Right atrium auricular region (tissue), 2 donors: ENCODE data around the gene GRPEL2. TPM values are rescaled to one million over a fixed set of nuclear protein-coding genes. Genes with fewer than 3 reads are reported as not detected.
A peak's percentile ranks its signal among the peaks of the same experiment; 100 is the strongest.

Source experiments
- DNase-seq: peaks from one replicate; pipeline ENCODE4 v3.0.0-alpha.2; 2019; ENCODE audit warnings: low spot score
- H3K27ac ChIP-seq, 2 donors: fragments of 200-600 bp; sonication (generic); 1 replicate in 1 of 2; 2 replicates in 1 of 2; pipeline ENCODE4 v1.5.1; 2016 to 2019
- H3K27me3 ChIP-seq, 2 donors: fragments of 200-600 bp; sonication (generic); one replicate each; pipeline versions ENCODE4 v1.5.1 to v1.6.0; 2017 to 2019
- H3K36me3 ChIP-seq: fragments of 200-600 bp; sonication (generic); one replicate; pipeline ENCODE4 v1.5.1; 2016
- H3K4me1 ChIP-seq, 2 donors: fragments of 200-600 bp; sonication (generic); one replicate each; pipeline versions ENCODE4 v1.5.1 to v1.6.0; 2017 to 2019
- H3K4me3 ChIP-seq, 2 donors: fragments of 200-600 bp; sonication (generic); 1 replicate in 1 of 2; 2 replicates in 1 of 2; pipeline ENCODE4 v1.5.1; 2017 to 2019; ENCODE audit warnings: mild to moderate bottlenecking in 1 of 2, moderate library complexity in 1 of 2
- H3K9me3 ChIP-seq, 2 donors: fragments of 200-600 bp; sonication (generic); one replicate each; pipeline ENCODE4 v1.5.1; 2019
- CTCF ChIP-seq, 2 donors: fragments of 200-600 bp; sonication (generic); IDR thresholded peaks; one replicate each; pipeline ENCODE4 v1.5.1; 2019; ENCODE audit warnings: antibody characterized with exemption in 2 of 2
- total RNA-seq, 2 donors: library from RNA; depleted of rRNA; stranded (reverse); fragments of >200 nt; gene quantifications; one replicate each; pipeline ENCODE4 v1.1.0, GENCODE V29; 2016

The GRPEL2 gene
- total RNA-seq, 2 donors from 2014 or later, result 6.9 to 10.7 TPM

- H3K4me3 ChIP-seq, result no peak overlapping the region
These were observed 22.8 kb upstream of the GRPEL2 start for GRCh38 chr5:149322518-149322917.

DNA sequence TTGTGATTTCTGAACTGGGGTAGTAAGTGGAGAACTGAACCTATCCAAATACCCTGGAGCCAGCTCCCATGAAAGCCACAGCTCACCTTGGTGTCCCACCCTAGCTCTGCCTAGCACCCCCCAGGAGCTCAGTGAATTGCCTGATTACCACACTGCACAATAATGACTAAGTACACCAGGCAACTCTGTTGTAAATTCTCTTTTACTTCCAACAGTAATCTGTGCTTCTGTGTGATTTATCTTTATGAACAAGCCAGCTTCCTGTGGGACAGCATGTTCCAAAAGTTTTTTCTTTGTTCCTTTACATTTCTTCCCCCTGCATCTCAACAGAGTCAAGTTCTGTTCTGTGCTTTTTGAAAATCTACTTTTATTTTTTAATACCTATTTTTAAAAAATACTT lies 22.1 kb upstream of the GRPEL2 start:
- peaks cover 67% of the 10 kb centered on the region for H3K36me3 ChIP-seq
- H3K4me3 ChIP-seq, result no peak overlapping the region
- peaks cover 0 to 28% of the 10 kb centered on the region in 2 donors for H3K4me1 ChIP-seq
- no peaks in the 10 kb centered on the region for H3K27me3 ChIP-seq
- no peak for TF ChIP-seq CTCF (IDR thresholded peaks at IDR 0.05)
- DNase-seq, result no peak
- peak overlapping the region; percentile 36 to 45 for H3K27ac ChIP-seq
- H3K9me3 ChIP-seq, result no peaks in the 10 kb centered on the region

More at GRCh38 chr5:149322518-149322917, 22.8 kb upstream of the GRPEL2 start:
- H3K27ac ChIP-seq, result peak overlapping the region in 1 of 2 donors; percentile 36
- no peak for DNase-seq
- no peaks in the 10 kb centered on the region for H3K9me3 ChIP-seq
- H3K27me3 ChIP-seq, result no peaks in the 10 kb centered on the region
- H3K4me1 ChIP-seq, result peaks cover 0 to 29% of the 10 kb centered on the region in 2 donors
- H3K36me3 ChIP-seq, result peaks cover 68% of the 10 kb centered on the region
- no peak for TF ChIP-seq CTCF (IDR thresholded peaks at IDR 0.05)

DNA sequence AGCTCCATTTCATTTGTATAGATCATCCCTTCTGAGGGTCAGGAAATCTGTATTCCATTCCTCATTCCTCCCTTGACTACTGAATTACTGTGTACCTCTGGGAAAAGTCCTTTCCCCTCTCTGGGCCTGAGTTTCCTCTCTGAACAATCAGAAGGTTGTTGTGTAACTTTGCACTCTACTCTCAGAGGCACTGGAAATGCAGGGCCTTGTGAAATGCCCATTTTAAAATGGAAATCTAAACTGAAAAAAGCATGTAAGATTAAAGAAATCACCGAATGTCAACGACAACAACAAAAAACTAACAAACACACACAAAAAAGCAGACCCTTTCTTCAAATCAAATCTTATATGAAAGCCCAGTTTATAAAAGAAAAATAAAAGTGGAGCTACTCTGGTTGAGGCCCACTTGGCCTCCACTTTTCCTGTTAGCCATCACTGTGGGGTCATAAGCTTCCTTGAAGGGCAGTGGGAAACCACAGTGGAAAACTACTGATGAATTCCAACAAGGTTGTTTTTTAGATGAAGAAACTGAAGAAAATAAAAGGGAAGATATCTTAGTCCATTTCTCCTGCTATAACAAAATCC lies 21.6 kb upstream of the GRPEL2 start:
- DNase-seq, result no peak
- H3K36me3 ChIP-seq, result peaks cover 65% of the 10 kb centered on the region
- H3K27ac ChIP-seq, result peak overlapping the region; percentile 13 to 45
- no peak for TF ChIP-seq CTCF (IDR thresholded peaks at IDR 0.05)
- H3K4me1 ChIP-seq, result peaks cover 0 to 28% of the 10 kb centered on the region in 2 donors
- H3K4me3 ChIP-seq, result no peak overlapping the region
- H3K27me3 ChIP-seq, result no peaks in the 10 kb centered on the region
- H3K9me3 ChIP-seq, result no peaks in the 10 kb centered on the region

GRCh38 chr5:149324641-149325040 lies 20.7 kb upstream of the GRPEL2 start:
- H3K4me1 ChIP-seq, result peaks cover 0 to 28% of the 10 kb centered on the region in 2 donors
- H3K27me3 ChIP-seq, result no peaks in the 10 kb centered on the region
- no peak for DNase-seq
- no peaks in the 10 kb centered on the region for H3K9me3 ChIP-seq
- TF ChIP-seq CTCF (IDR thresholded peaks at IDR 0.05), result no peak
- H3K27ac ChIP-seq, result no peak overlapping the region
- H3K4me3 ChIP-seq, result no peak overlapping the region
- H3K36me3 ChIP-seq, result peaks cover 69% of the 10 kb centered on the region

DNA sequence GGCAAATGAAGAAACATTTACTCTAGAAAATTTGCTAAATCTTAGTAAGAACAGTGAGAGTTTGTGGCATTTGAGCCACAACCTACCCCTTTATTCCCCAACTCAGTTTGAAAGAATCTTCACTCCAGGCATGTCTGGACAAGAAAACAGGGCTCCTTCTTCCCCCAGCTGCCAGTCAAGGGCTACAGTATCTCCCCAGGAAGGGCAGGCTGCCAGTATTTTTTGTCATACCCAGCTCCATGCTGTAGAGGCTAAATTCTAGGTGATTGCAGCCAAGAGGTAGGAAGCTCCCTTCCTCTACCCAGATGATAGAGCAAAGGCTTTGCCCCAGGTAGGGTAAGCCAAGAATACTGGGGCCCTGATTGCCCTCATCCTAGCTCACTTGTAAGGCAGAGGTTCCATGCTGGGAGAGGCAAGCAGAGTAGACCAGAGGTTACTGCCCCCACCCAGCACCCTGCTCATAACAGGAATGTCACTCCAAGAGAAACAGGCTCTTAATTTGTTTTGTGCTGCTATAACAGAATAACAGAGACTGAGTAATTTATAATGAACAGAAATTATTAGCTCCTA lies 20.0 kb upstream of the GRPEL2 start:
- Histone ChIP-seq H3K36me3 (peaks cover 69% of the 10 kb centered on the region), H3K9me3 (no peaks in the 10 kb centered on the region), H3K27me3 (no peaks in the 10 kb centered on the region), H3K27ac (no peak overlapping the region), H3K4me3 (no peak overlapping the region), H3K4me1 (peaks cover 0 to 26% of the 10 kb centered on the region in 2 donors)
- TF ChIP-seq CTCF (IDR thresholded peaks at IDR 0.05), result no peak
- no peak for DNase-seq
